Neural crest cell (in vitro differentiated cells): ENCODE measurements around the gene SMARCD1. TPM values are rescaled to one million over a fixed set of nuclear protein-coding genes. Genes with fewer than 3 reads are reported as not detected.

ENCODE experiments used
- DNase-seq: peaks from one replicate; pipeline ENCODE4 v3.0.0; 2021; ENCODE audit warnings: low read depth, mixed read lengths, low spot score
- H3K27ac Mint-ChIP-seq: one replicate; pipeline ENCODE4 v1.8.0; 2021; ENCODE audit warnings: mild to moderate bottlenecking, mixed read lengths; ENCODE audit not compliant: unreplicated experiment
- H3K27me3 Mint-ChIP-seq: 2 replicates; pipeline ENCODE4 v1.8.0; 2021; ENCODE audit warnings: low read depth, mild to moderate bottlenecking, mixed read lengths
- H3K36me3 Mint-ChIP-seq: 2 replicates; pipeline ENCODE4 v1.8.0; 2021; ENCODE audit warnings: low read depth, mild to moderate bottlenecking, mixed read lengths
- H3K4me1 Mint-ChIP-seq: 2 replicates; pipeline ENCODE4 v1.8.0; 2021; ENCODE audit warnings: mixed read lengths
- H3K4me3 Mint-ChIP-seq: one replicate; pipeline ENCODE4 v1.8.0; 2021; ENCODE audit warnings: mild to moderate bottlenecking, mixed read lengths
- H3K9me3 Mint-ChIP-seq: 2 replicates; pipeline ENCODE4 v1.8.0; 2021; ENCODE audit warnings: mixed read lengths
- total RNA-seq: library from RNA; stranded (reverse); gene quantifications from 2 replicates; pipeline ENCODE4 v1.2.1, GENCODE V29; 2021
- TF ChIP-seq, protein P1 (sequence below): fragments of 200-600 bp; sonication (generic); conservative IDR thresholded peaks from 2 replicates; pipeline ENCODE4 v1.5.0; 2021; ENCODE audit warnings: antibody characterized with exemption, mild to moderate bottlenecking

SMARCD1 gene
- total RNA-seq, 1 donor from 2014 or later, result 187 TPM

DNA sequence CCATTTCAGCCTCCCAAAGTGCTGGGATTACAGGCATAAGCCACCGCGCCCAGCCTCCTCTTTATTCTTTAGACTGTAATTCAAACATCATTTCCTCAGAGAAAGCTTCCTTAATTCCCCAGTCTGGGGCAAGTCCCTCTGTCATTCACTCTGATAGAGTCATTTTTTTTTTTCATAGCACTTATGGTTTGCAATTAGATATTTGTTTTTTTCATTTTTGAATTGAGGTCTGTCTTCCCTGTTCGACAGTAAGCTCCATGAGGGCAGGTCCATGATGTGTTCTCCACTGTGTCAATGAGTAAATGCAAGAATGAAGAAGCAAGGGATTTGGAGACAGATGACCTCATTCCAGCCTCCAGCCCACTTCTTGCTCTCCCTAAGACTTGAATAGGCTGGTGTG lies 15.6 kb upstream of the SMARCD1 start:
- Mint-ChIP-seq H3K4me3 (no peak overlapping the region), H3K27me3 (no peaks in the 10 kb centered on the region), H3K27ac (no peak overlapping the region), H3K4me1 (peaks cover 11% of the 10 kb centered on the region), H3K36me3 (no peaks in the 10 kb centered on the region), H3K9me3 (no peaks in the 10 kb centered on the region)
- TF ChIP-seq, protein P1, sequence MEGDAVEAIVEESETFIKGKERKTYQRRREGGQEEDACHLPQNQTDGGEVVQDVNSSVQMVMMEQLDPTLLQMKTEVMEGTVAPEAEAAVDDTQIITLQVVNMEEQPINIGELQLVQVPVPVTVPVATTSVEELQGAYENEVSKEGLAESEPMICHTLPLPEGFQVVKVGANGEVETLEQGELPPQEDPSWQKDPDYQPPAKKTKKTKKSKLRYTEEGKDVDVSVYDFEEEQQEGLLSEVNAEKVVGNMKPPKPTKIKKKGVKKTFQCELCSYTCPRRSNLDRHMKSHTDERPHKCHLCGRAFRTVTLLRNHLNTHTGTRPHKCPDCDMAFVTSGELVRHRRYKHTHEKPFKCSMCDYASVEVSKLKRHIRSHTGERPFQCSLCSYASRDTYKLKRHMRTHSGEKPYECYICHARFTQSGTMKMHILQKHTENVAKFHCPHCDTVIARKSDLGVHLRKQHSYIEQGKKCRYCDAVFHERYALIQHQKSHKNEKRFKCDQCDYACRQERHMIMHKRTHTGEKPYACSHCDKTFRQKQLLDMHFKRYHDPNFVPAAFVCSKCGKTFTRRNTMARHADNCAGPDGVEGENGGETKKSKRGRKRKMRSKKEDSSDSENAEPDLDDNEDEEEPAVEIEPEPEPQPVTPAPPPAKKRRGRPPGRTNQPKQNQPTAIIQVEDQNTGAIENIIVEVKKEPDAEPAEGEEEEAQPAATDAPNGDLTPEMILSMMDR, result no peak
- no peak for DNase-seq

DNA sequence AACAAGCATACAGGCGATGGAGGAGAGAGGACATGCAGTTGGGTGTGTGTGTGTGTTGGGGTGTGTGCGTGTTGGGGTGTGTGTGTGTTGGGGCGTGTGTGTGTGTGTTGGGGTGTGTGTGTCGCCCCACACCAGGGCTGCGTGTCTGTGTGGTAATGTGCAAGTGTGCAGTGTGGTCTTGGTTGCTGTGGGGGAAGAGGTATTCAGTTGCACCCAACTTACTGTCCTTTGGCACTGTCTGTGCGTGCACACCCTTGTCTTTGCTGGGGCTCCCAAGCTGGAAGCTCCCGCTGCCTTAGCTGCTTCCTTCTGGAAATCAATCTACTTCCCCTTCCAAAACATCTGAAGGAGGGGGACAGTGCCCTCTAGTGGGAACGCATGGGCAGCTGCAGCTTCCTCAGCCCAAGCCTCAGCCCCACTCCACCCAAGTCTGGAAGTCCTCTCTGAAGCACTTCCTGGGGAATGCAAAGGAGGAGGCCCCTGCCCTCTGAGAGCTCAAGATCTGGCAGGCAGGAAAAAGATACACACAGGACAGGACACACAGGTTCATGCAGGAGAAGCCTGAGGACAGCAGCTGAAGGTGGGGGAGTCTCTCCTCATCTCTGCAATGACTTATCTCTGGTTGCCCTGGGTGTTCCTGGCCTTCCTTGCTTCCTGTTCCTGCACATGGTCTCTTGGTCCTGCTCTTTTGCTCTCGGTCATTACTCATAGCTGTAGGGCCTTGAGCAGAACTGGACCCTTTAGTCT lies 14.7 kb upstream of the SMARCD1 start:
- Mint-ChIP-seq H3K27me3 (no peaks in the 10 kb centered on the region), H3K4me3 (peak overlapping the region; percentile 53), H3K4me1 (peaks cover 13% of the 10 kb centered on the region), H3K27ac (peak overlapping the region; percentile 68), H3K9me3 (no peaks in the 10 kb centered on the region), H3K36me3 (no peaks in the 10 kb centered on the region)
- peak; percentile 90 for DNase-seq
- TF ChIP-seq, protein P1, result peak; percentile 91

DNA sequence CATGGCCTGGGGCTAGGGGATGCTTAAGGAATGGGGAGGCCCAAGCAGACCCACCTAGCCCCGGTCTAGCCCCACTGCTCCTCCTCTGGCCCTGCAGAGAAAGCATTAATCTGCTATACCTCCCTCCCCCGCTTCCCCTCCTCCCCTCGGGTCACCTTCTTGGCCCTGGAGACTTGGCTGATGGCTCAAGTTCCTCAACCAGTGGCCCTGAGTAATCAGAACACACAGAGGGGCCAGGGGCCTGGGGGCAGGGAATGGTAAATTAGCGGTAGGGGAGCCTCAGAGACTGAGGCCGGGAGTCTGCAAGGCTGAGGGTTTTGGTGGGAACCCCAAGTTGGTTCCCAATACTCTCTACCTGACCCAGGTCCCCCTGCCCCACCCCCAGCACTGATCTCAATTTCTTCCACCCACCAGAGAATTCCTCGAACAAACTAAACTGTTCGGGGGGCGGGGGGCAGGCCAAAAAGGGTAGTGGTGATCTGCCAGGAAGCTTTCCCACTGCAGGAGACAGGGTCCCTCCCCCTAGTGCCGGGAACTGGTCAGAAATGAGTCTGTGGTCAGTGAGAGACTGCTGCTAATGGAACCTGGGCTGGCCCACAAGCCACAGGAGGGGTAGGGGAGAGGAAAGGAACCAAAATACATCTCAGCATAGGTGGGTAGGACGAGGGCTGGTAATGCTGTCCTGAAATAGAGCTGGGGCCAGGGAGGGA lies 12.8 kb upstream of the SMARCD1 start:
- Mint-ChIP-seq H3K27ac (peak overlapping the region; percentile 72), H3K4me1 (peaks cover 16% of the 10 kb centered on the region), H3K27me3 (no peaks in the 10 kb centered on the region), H3K9me3 (no peaks in the 10 kb centered on the region), H3K4me3 (no peak overlapping the region), H3K36me3 (no peaks in the 10 kb centered on the region)
- no peak for DNase-seq
- TF ChIP-seq, protein P1, result no peak

DNA sequence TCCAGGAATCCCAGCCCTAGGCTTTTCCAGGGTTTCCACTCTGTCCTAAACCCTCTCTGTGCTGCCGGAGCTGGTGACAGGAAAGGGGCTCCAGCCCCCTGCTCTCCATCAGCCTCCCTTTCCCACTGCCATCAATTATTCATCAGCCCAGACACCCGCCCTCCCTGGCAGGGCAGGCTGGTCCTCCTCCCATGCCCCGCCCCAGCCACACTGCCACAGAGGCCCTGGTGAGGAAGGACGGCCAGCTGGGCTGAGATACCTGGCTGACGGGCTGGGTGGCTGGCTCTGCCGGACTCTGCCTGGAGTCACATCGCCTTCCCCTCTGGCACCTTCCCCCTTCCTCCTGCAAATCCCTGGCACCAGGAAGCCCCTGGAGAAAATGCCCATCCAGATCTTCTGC lies 11.9 kb upstream of the SMARCD1 start:
- Mint-ChIP-seq H3K36me3 (no peaks in the 10 kb centered on the region), H3K4me3 (no peak overlapping the region), H3K9me3 (no peaks in the 10 kb centered on the region), H3K27me3 (no peaks in the 10 kb centered on the region), H3K27ac (no peak overlapping the region), H3K4me1 (peaks cover 16% of the 10 kb centered on the region)
- no peak for DNase-seq
- TF ChIP-seq, protein P1, result no peak

DNA sequence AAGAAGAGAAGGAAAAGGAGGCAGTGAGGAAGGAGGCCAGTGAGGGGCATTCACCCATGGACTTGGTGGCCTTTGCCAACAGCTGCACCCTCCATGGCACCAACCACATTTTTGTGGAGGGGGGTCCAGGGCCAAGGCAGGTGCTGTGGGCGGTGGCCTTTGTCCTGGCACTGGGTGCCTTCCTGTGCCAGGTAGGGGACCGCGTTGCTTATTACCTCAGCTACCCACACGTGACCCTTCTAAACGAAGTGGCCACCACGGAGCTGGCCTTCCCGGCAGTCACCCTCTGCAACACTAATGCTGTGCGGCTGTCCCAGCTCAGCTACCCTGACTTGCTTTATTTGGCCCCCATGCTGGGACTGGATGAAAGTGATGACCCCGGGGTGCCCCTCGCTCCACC lies 11.4 kb upstream of the SMARCD1 start:
- Mint-ChIP-seq H3K36me3 (no peaks in the 10 kb centered on the region), H3K27ac (no peak overlapping the region), H3K4me3 (no peak overlapping the region), H3K9me3 (no peaks in the 10 kb centered on the region), H3K27me3 (no peaks in the 10 kb centered on the region), H3K4me1 (peaks cover 16% of the 10 kb centered on the region)
- no peak for DNase-seq
- TF ChIP-seq, protein P1, result no peak
